GM18873 (cell line): Measurements from ENCODE around the gene COLGALT1.
"Not testable (repeated sequence)": the region's sequence is repeated elsewhere in the genome, so short reads cannot be mapped to it uniquely, and the experiment has no call there.

ENCODE experiments used
- ATAC-seq: cut with Tn5 transposase; IDR thresholded peaks from one replicate; pipeline ENCODE4 v1.9.1; 2021; ENCODE audit warnings: mild to moderate bottlenecking, moderate library complexity, moderate number of reproducible peaks; ENCODE audit not compliant: unreplicated experiment, low FRiP score

The COLGALT1 gene

GRCh38 chr19:17590866-17591265 lies 35.4 kb downstream of the COLGALT1 start:
- ATAC-seq = no peak

GRCh38 chr19:17594296-17594695 lies 38.8 kb downstream of the COLGALT1 start:
- ATAC-seq = not testable (repeated sequence)

GRCh38 chr19:17598063-17598462 lies 42.6 kb downstream of the COLGALT1 start:
- not testable (repeated sequence) for ATAC-seq

- no peak for ATAC-seq
Measured at GRCh38 chr19:17598953-17599352, 43.5 kb downstream of the COLGALT1 start.

GRCh38 chr19:17599780-17600179 lies 44.3 kb downstream of the COLGALT1 start:
- ATAC-seq = no peak

- ATAC-seq = no peak
Measured at GRCh38 chr19:17601683-17602082, 46.2 kb downstream of the COLGALT1 start.

GRCh38 chr19:17602217-17602616 lies 46.8 kb downstream of the COLGALT1 start:
- no peak for ATAC-seq

GRCh38 chr19:17602872-17603510 lies 47.5 kb downstream of the COLGALT1 start:
- ATAC-seq = no peak

GRCh38 chr19:17604372-17605025 lies 49.0 kb downstream of the COLGALT1 start:
- ATAC-seq = no peak

GRCh38 chr19:17605117-17605516 lies 49.7 kb downstream of the COLGALT1 start:
- no peak for ATAC-seq

GRCh38 chr19:17605761-17606589 lies 50.5 kb downstream of the COLGALT1 start:
- ATAC-seq = peak; percentile 42

GRCh38 chr19:17606590-17607185 lies 51.2 kb downstream of the COLGALT1 start:
- ATAC-seq = no peak

- no peak for ATAC-seq
Measured at GRCh38 chr19:17607936-17608335, 52.5 kb downstream of the COLGALT1 start.

GRCh38 chr19:17610384-17610783 lies 54.9 kb downstream of the COLGALT1 start:
- ATAC-seq = no peak

- ATAC-seq = no peak
Measured at GRCh38 chr19:17611462-17612244, 56.2 kb downstream of the COLGALT1 start.

- no peak for ATAC-seq
Measured at GRCh38 chr19:17614476-17614875, 59.0 kb downstream of the COLGALT1 start.

- no peak for ATAC-seq
Measured at GRCh38 chr19:17615889-17616685, 60.6 kb downstream of the COLGALT1 start.

- ATAC-seq = no peak
Measured at GRCh38 chr19:17616686-17616960, 61.2 kb downstream of the COLGALT1 start.

GRCh38 chr19:17616961-17617806 lies 61.7 kb downstream of the COLGALT1 start:
- no peak for ATAC-seq
